Limb (tissue), 2 donors: ENCODE results near the gene INTS4.
"Not testable (repeated sequence)": the region's sequence is repeated elsewhere in the genome, so short reads cannot be mapped to it uniquely, and the experiment has no call there.

ENCODE experiments used
- DNase-seq, 2 donors: peaks; one replicate each; pipeline ENCODE4 v3.0.0-alpha.2; 2016; ENCODE audit errors: extremely low spot score in 2 of 2

Gene INTS4, protein sequence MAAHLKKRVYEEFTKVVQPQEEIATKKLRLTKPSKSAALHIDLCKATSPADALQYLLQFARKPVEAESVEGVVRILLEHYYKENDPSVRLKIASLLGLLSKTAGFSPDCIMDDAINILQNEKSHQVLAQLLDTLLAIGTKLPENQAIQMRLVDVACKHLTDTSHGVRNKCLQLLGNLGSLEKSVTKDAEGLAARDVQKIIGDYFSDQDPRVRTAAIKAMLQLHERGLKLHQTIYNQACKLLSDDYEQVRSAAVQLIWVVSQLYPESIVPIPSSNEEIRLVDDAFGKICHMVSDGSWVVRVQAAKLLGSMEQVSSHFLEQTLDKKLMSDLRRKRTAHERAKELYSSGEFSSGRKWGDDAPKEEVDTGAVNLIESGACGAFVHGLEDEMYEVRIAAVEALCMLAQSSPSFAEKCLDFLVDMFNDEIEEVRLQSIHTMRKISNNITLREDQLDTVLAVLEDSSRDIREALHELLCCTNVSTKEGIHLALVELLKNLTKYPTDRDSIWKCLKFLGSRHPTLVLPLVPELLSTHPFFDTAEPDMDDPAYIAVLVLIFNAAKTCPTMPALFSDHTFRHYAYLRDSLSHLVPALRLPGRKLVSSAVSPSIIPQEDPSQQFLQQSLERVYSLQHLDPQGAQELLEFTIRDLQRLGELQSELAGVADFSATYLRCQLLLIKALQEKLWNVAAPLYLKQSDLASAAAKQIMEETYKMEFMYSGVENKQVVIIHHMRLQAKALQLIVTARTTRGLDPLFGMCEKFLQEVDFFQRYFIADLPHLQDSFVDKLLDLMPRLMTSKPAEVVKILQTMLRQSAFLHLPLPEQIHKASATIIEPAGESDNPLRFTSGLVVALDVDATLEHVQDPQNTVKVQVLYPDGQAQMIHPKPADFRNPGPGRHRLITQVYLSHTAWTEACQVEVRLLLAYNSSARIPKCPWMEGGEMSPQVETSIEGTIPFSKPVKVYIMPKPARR

DNA sequence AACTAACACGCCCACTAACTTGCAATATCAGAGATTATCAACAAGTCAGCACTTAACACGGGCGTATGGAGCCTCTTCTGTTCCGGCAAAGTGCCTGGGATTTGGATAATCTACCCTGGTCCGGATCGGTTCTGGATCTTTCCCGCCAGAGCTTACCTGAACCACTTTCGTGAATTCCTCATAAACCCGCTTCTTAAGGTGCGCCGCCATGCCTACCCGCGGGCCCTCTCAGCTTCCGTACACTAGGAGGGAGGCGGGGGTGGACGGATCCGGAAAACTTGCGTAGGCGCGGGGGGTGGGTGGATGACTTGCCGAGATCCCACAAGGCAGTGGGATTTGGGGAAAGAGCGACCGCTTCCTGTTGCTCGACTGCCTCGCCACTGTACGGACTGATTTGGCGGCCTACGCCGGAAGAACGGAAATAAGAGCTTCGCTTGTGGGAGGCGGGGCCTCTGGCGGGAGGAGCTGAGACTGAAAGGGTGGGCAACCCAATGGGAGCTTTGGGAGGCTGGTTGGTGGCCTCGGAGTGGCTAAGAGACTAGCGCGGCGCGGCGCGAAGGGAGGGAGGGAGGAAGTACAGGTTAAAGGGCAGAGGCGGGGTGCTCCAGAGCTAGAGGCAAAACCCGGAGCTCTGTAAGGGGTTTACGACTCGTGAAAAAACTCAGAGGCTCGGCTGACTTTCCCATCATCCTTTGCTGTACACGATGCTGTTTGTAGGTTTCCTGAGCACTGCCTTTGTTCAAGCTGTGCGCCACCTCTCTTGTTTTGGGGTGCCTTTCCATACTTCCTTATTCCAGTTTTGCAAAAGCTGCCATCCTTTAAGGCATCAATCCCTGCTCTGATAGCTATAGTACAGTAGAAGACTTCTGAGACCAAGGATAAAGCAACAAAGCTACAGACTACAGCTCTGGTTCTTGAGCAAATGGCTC, at the start of gene INTS4:
Gene INTS4, minus strand, starts transcription at position 235 of the 929 bp plus-strand sequence. Its CDS starts 25 bp downstream, at position 210.
- DNase-seq = peak; percentile 97 to 100

DNA sequence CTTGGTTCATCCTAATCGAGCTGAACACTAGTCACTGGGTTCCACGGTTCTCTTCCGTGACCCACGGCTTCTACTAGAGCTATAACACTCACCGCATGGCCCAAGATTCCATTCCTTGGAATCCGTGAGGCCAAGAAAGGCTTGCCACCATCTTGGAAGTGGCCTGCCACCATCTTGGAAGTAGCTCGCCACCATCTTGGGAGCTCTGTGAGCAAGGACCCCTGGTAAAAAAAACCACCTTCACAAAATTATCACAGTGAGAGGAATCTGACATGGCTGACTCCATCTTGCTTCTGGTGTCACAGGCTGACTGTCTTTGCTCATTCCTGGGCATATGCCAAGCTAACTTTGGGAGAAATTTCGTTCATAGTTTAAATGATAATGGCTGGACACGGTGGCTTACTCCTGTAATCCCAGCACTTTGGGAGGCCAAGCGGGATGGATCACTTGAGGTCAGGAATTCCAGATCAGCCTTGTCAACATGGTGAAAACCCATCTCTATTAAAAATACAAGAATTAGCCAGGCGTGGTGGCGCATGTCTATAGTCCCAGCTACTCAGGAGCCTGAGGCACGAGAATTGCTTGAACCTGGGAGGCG, 47.5 kb upstream of the INTS4 start:
- no peak for DNase-seq

DNA sequence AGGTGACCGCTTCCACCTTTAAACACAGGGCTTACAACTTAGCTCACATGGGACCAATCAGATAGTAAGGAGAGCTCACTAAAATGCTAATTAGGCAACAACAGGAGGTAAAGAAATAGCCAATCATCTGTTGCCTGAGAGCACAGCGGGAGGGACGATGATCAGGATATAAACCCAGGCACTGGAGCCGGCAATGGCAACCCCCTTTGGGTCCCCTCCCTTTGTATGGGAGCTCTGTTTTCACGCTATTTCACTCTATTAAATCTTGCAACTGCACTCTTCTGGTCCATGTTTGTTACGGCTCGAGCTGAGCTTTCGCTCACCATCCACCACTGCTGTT, 46.9 kb upstream of the INTS4 start:
- DNase-seq = not testable (repeated sequence)

DNA sequence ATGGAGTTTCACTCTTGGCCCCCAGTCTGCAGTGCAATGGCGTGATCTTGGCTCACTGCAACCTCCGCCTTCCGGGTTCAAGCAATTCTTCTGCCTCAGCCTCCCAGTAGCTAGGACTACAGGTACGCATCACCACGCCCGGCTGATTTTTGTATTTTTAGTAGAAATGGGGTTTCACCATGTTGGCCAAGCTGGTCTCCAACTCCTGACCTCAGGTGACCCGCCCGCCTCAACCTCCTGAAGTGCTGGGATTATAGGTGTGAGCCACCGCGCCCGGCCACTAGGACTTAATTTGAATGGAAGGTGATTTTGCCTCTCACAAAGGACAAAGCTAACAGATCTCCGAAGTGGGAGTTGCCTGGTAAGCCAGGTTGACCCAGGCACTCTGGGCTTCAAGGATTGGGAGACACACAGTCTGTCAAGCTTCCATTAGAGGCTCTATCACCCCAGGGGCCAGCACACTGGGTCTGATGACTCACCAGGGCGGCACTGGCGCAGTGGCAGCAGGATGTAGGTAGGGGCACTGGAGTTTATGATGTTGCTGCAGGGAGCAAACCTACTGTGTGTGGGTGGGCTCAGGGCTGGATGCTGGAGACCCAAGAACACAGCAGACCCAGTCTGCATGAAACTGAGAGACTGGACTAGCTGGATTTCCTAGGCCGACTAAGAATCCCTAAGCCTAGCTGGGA, 46.4 kb upstream of the INTS4 start:
- DNase-seq = no peak

DNA sequence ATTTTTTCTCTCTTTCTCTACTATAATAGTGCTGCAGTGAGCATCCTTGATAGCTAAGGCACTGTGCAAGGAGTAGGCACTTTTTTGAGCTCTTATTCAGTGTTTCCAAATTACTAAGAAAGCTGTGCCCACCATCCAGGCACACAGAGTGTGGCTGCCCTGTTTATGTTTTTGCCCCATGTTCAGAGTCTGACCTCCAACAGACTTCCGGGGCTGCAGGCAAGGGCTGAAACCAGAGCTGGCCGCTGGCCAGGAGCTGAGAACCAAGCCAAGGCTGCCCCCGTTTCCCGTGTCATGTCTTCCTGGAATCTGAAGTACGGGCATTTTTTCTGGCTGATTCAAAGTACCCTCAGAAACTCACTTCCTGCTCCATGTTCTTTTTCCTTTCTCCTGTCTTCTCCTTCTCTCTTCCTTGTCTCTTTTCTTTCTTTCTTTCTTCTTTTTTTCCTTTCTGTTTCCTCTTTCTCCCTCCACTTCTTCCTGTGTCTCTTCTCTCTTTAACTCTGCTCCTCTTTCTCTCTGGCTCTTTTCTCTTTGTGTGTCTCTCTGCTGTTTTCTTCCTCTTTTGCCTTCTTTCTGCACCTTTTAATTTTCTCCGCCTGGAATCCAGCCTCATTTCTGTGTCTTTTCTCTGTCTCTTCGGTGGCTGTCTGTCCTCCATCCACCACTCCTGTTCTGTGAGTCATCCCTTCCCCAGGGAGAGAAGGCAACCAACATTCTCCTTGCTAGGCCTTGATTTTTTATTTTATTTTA, 45.6 kb upstream of the INTS4 start:
- peak; percentile 44 to 74 for DNase-seq

DNA sequence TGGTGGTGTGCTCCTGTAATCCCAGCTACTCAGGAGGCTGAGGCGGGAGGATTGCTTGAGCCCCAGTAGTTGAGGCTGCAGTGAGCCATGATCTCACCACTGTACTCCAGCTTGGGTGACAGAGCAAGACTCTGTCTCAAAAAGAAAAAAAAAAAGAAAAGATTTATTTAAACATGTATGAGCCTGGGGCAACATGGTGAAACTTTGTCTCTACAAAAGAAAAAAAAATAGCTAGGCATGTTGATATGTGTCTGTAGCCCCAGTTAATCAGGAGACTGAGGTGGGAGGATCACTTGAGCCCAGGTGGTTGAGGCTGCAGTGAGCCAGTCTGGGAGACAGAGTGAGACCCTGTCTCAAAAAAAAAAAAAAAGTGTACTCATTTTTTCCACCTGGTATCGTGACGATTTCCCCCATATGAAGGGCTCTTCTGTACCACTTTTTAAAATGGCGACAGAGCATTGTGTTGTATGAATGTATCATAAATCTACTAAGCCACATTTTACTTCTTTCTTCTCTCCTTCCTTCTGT, 45.0 kb upstream of the INTS4 start:
- DNase-seq = no peak

DNA sequence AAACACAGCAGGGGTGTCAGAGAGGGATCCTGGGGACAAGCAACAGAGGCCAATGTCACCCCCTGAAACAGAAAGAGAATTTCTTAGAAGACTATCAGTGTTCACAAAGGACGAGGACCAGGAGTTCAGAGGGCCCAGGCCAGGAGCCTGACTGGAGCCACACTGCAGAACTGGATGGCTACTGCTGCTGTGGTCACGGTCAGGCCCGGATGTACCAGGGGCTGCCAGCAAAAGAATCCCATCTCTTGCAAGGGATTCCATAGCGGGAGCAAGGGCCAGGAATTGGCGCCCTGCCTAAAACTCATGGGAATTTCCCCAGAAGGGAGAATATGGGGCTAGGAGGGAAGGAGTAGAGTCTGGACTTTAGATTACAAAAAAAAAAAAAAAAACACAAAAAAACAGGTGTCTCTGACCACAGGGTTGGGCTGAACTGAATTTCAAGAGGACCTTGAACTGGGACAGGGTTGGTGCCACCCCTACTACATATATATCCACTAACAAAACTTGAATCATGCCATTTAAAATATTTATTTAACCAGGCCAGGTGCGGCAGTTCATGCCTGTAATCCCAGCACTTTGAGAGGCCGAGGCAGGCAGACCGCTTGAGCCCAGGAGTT, 44.3 kb upstream of the INTS4 start:
- DNase-seq = no peak

DNA sequence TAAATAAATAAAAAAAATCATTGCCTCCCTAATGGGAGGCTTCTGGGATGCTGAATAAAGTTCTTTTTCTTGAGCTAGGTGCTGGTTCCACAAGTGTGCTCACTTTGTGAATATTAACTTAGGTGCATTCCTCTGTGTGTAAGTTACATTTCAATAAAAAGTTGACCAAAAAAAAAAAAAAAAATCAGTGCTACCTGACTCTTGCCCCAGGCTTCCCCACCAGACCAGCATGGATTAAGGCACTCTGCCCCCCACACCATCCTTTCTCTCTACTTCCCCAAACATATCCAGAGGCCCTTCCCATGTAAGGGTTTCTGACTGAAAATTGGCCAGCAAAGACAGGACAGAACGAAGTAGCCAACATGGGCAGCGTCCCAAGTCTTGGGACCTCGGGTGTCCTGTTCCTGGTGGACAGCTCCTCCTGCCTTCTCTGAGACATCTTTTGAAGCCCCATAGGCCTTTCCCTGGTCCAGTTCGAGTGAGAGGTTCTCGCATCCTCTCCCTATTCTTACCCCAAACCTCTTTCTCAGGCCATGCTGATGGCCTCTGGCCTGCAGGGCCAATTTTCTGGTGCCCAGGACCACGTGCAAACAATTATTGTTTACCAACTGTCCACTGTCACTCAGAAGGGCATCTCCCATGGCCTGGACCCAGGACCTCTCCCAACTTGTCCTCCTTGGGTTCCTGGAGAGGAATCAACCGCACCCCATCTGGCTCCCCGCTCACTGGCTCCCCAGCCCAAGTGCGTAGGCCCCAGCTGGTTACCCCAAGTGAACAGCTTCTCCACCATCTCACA, 43.6 kb upstream of the INTS4 start:
- DNase-seq = no peak

DNA sequence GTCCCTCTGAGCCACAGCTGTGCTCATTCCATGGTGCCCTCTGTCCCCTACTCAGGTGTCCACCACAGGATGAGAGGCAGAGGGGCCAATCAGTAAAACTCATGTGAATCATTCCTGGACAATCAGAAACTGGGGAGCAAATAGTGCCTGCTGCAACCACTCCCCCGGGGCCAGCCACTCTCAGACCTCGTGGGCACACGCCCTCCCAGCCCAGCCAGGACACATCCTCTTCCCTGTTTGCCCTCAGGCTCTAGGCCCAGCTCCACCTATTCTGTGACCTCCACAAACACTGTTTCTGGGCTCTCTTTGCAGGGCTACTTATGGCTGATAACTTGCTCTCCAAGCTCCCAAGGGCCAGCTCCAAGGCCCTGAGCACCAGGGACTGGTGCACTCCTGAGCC, 42.6 kb upstream of the INTS4 start:
- no peak for DNase-seq

DNA sequence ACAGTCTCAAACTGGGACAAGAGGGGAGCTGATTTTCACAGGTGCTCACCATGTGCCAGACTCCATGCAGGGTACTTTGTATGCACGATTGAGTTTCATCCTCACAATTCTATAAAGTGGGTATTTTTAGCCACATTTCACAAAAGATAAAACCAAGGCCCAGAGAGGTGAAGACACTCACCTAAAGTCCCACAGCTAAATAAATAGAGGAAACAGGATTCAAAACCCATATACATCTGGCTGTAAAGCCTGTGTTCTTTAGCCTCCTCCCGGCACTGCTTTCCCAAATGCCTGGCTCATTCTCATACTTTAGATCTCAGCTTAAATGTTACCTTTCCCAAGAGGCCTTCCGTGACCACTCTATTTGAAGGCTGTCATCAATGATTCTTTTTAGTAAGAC, 41.8 kb upstream of the INTS4 start:
- no peak for DNase-seq

DNA sequence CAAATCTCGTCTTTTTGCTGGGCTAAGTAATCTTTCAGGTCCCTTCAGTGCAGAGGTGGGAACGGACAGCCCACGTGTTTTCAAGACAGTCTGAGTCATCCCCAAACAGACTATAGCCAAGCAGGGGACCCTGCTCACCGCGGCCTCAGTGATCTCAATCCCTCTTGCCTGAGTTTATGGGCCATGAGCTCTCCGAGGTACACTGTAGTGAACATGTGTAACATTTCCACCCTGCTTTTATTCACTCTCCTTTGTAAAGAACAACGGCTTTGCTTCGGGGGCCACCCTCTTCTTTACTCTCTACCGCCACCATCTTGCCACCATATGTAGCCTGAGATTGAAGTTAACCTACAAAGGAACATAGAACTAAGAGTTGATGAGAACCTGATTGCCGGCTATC, 40.2 kb upstream of the INTS4 start:
- no peak for DNase-seq

DNA sequence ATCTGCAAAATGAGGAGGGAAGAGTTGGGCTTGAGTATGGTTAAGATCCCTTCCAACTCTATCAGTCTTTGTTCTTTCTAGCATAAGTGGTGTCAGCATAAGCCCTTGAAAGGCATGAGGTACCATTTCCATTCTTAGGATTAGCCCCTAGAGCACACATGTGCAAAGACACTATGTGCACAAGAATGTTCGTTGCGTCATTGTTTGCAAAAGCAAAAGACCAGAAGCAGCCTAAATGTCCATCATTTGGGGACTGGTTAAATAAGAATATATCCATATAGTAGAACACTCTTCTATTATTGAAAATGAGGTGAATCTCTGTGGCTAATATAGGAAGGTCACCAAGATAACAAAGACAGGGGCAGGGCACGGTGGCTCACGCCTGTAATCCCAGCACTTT, 38.6 kb upstream of the INTS4 start:
- DNase-seq = no peak

DNA sequence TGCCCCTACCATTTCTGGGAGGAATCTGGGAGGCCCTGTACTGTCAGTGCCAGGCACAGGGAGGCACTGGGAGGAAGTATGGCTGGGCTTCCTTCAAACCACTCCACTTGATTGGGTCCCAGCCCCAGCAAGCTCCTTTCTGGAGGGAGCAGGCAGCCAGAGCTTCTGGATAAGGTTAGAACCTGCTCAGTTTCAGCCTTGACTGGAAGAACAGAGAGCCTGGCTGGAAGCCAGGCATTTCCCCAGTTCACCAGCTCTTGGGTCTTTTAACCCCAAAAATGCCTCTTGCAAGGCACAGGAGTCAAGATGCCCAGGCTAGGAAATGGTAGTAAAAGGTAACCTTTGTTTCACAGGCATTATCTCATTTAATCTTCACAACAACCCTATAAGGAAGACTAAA, 37.6 kb upstream of the INTS4 start:
- no peak for DNase-seq

DNA sequence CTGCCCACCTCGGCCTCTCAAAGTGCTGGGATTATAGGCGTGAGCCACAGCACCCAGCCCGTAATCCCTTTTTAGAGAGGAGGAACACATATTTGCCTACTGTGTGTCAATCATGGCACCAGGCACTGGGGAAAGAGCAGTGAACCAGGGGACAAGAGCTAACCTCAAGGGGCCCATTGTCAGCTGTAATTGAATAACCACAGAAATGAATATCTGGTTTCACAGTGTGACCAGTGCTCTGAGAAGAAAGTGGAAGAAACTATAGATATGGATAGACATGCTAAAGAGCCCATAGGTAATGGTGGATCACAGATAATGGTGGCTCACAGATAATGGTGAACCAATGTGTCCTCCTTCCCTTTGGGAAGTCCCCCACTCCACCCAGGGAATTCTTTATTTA, 37.2 kb upstream of the INTS4 start:
- no peak for DNase-seq

DNA sequence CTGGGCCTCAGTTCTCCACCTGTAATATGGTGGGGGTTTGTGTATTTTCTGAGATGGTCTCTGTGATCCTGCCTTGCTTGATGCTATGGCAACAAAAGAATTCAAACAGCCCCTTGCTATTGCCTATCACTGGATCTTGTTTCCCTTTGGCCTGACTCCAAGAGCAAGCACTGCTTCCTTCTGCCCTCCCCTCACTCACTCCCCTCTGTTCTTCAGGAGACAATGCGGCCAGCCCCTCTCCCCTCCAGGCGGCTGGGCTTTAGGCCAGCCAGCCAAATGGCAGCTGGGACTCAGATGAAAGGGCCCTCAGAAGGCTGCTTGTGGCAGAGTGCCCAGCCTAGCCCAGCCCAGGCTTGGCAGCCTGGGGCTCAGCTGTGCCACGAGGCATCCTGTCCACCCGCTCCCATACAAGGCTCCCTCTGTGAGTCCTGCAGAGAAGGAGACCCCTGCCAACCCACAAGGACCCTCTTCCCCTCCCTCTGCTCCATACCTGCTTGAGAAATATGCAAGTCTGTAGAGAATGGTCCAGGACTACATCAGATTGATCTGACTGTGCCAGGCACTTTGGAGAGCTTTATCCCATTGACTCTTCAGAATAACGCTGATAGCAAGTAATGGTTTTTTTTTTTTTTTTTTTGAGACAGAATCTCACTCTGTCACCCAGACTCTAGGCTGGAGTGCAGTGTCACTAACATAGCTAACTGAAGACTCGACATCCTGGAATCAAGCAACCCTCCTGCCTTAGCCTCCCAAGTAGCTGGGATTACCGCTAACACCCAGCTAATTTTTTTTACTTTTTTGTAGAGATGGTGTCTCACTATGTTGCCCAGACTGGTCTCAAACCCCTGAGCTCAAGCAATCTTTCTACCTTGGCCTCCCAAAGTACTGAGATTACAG, 36.2 kb upstream of the INTS4 start:
- peak; percentile 92 to 95 for DNase-seq

DNA sequence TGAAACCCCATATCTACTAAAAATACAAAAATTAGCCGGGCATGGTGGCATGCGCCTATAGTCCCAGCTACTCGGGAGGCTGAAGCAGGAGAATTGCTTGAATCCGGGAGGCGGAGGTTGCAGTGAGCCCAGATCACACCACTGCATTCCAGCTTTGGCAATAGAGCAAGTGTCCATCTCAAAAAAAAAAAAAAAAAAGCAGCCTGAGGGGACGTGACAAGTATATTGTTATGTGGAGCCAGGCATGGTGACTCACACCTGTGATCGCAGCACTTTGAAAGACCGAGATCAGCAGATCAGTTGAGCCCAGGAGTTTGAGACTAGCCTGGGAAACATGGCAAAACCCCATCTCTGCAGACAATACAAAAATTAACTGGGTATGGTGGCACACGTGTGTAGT, 34.0 kb upstream of the INTS4 start:
- DNase-seq = not testable (repeated sequence)

DNA sequence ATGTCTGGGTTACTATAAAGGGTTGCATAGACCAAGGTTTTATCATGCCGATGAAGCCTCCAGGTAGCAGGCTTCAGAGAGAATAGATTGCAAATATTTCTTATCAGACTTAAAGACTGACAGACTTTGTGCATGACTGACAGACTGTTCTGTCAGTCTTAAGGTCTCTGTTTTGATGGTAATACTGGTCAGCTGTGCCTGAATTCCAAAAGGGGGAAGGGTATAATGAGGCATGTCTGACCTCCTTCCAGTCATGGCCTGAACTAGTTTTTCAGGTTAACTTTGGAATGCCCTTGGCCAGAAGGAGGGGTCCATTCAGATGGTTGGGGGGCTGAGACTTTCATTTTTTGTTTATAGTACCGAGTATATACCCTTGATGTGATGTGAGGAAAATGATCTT, 33.3 kb upstream of the INTS4 start:
- DNase-seq = no peak
